GM23338 (cell line): ENCODE results near the gene ASB14.

Experiments
- CREB1 ChIP-seq: fragments of 250-450 bp; sonication (Bioruptor Pico); IDR thresholded peaks from 2 replicates; pipeline ENCODE4 v1.5.0; 2020; ENCODE audit warnings: low read depth, mild to moderate bottlenecking, moderate library complexity
- CTCF ChIP-seq, 2 experiments: fragments of 200-600 bp in 1 of 2; sonication (generic) in 1 of 2; conservative IDR thresholded peaks; 2 replicates each; pipeline versions ENCODE4 v1.5.1 to v1.6.1; 2016 to 2017; ENCODE audit warnings: antibody characterized with exemption in 2 of 2, low read depth in 2 of 2, mild to moderate bottlenecking in 2 of 2, moderate library complexity in 1 of 2
- EZH2 ChIP-seq: fragments of 200-600 bp; sonication (generic); IDR thresholded peaks from one replicate; pipeline ENCODE4 v1.8.0; 2017; ENCODE audit warnings: antibody characterized with exemption, mild to moderate bottlenecking, low read depth; ENCODE audit not compliant: unreplicated experiment
- EZH2phosphoT487 ChIP-seq: fragments of 200-600 bp; sonication (generic); IDR thresholded peaks from one replicate; pipeline ENCODE4 v1.8.1; 2018; ENCODE audit warnings: antibody characterized with exemption; ENCODE audit not compliant: unreplicated experiment
- POLR2AphosphoS5 ChIP-seq: IDR thresholded peaks from 2 replicates; pipeline ENCODE4 v1.6.1; 2016; ENCODE audit warnings: antibody characterized with exemption, low read depth
- REST ChIP-seq: IDR thresholded peaks from one replicate; pipeline ENCODE4 v1.6.1; 2018; ENCODE audit warnings: antibody characterized with exemption; ENCODE audit not compliant: unreplicated experiment
- STAT1 ChIP-seq: IDR thresholded peaks from one replicate; pipeline ENCODE4 v1.6.1; 2016; ENCODE audit warnings: antibody characterized with exemption; ENCODE audit not compliant: unreplicated experiment
- ZNF114 ChIP-seq: fragments of 250-450 bp; sonication (Bioruptor Pico); IDR thresholded peaks from 2 replicates; pipeline ENCODE4 v1.5.0; 2020; ENCODE audit warnings: mild to moderate bottlenecking, moderate library complexity
- ZNF462 ChIP-seq: fragments of 250-450 bp; sonication (Bioruptor Pico); IDR thresholded peaks from 2 replicates; pipeline ENCODE4 v1.5.0; 2020; ENCODE audit warnings: mild to moderate bottlenecking, moderate library complexity

GRCh38 chr3:57298041-57298440 is 5.6 kb upstream of the ASB14 start:
- TF ChIP-seq CTCF (conservative IDR thresholded peaks at IDR 0.05; ENCODE audit: low read depth in 2 of 2), result no peak
- TF ChIP-seq ZNF114 (CRISPR knock-in tag), result no peak
- no peak for TF ChIP-seq EZH2
- no peak for TF ChIP-seq REST
- no peak for TF ChIP-seq POLR2AphosphoS5
- TF ChIP-seq EZH2phosphoT487, result no peak
- TF ChIP-seq CREB1 (CRISPR knock-in tag), result no peak
- TF ChIP-seq STAT1, result no peak
- no peak for TF ChIP-seq ZNF462 (CRISPR knock-in tag)
